NT2/D1 (cell line): ENCODE measurements around the gene SLC25A34.

Source experiments
- SUZ12 ChIP-seq: IDR thresholded peaks from 2 replicates; pipeline ENCODE4 v1.6.1; 2011; ENCODE audit not compliant: insufficient read length, insufficient read depth; ENCODE audit errors: extremely low read depth
- YY1 ChIP-seq: IDR thresholded peaks from 2 replicates; pipeline ENCODE4 v1.6.1; 2011; ENCODE audit not compliant: insufficient read length, insufficient read depth
- ZNF274 ChIP-seq: IDR thresholded peaks from 2 replicates; pipeline ENCODE4 v1.6.1; 2011; ENCODE audit warnings: mild to moderate bottlenecking, low read depth, low read length

DNA sequence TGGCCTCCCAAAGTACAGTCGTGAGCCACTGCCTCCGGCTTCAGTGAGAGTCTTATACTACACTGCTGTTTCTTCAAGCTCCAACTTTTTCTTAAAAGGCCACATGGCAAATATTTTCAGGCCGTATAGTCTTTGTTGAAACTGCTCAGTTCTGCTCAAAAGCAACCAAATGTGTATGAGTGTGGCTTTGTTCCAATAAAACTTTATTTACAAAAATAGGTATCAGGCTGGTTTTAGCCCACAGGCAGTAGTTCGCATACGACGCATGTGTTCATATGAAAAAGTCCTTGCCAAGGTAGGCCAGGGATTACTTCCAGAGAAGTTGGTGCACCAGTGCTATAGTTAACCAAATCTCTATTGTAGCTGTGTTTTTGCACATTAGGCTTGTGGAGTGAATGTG lies 45.7 kb upstream of the SLC25A34 start:
- TF ChIP-seq YY1 (no peak), ZNF274 (no peak), SUZ12 (no peak)
